Stomach (tissue), 9 donors: ENCODE measurements around the gene SEMA6A. TPM values are rescaled to one million over a fixed set of nuclear protein-coding genes. Genes with fewer than 3 reads are reported as not detected.

ENCODE experiments used
- DNase-seq, 2 donors: peaks; one replicate each; pipeline versions ENCODE4 v3.0.0 to v3.0.0-alpha.2; 2013 to 2019
- H3K27ac ChIP-seq, 5 donors: fragments of 200-600 bp in 4 of 5; sonication (generic) in 4 of 5; one replicate each; pipeline ENCODE4 v1.5.1; 2013 to 2019; ENCODE audit warnings: mild to moderate bottlenecking in 1 of 5, moderate library complexity in 1 of 5
- H3K27me3 ChIP-seq, 3 donors: fragments of 200-600 bp; sonication (generic); one replicate each; pipeline ENCODE4 v1.5.1; 2017 to 2019; ENCODE audit warnings: mixed run types in 1 of 3
- H3K36me3 ChIP-seq, 4 donors: fragments of 200-600 bp; sonication (generic); 1 replicate in 3 of 4; 2 replicates in 1 of 4; pipeline ENCODE4 v1.5.1; 2016 to 2019
- H3K4me1 ChIP-seq, 4 donors: fragments of 200-600 bp; sonication (generic); one replicate each; pipeline ENCODE4 v1.5.1; 2016 to 2019
- H3K4me3 ChIP-seq, 4 donors: fragments of 200-600 bp; sonication (generic) in 3 of 4; one replicate each; pipeline ENCODE4 v1.5.1; 2016 to 2019; ENCODE audit warnings: mild to moderate bottlenecking in 1 of 4
- H3K9me3 ChIP-seq, 4 donors: fragments of 200-600 bp; sonication (generic); one replicate each; pipeline ENCODE4 v1.5.1; 2016 to 2019
- CTCF ChIP-seq, 7 experiments: fragments of 450-650 bp in 4 of 7; fragments of 200-600 bp in 3 of 7; sonication (generic) in 3 of 7; IDR thresholded peaks; one replicate each; pipeline ENCODE4 v1.5.1; 2016 to 2019; ENCODE audit warnings: antibody characterized with exemption in 7 of 7, control low read depth in 2 of 7, mild to moderate bottlenecking in 1 of 7
- EP300 ChIP-seq: sonication (generic); formaldehyde crosslinking; IDR thresholded peaks from one replicate; pipeline ENCODE4 v1.6.1; 2017; ENCODE audit warnings: antibody characterized with exemption
- POLR2A ChIP-seq, 4 donors: fragments of 450-650 bp; IDR thresholded peaks; one replicate each; pipeline ENCODE4 v1.6.1; 2016; ENCODE audit warnings: antibody characterized with exemption in 4 of 4, control low read depth in 2 of 4, mild to moderate bottlenecking in 1 of 4, moderate library complexity in 1 of 4
- POLR2AphosphoS5 ChIP-seq, 3 donors: sonication (generic); formaldehyde crosslinking; IDR thresholded peaks; one replicate each; pipeline ENCODE4 v1.6.1; 2016; ENCODE audit warnings: antibody characterized with exemption in 3 of 3
- WGBS, 5 donors: extraction: QIAGEN DNeasy Blood & Tissue Kit in 3 of 5; methylation state at CpG; one replicate each; pipeline versions ENCODE4 v1.1.5 to v1.1.7; 2013 to 2018; 5-methylcytosine and 5-hydroxymethylcytosine counted together
- intact Hi-C: fragments of 100-400 bp; cut with DNase I; formaldehyde crosslinking; loops from one replicate; pipeline ENCODE4 v1.15.1; 2023; ENCODE audit warnings: low total_unique reads
- polyA plus RNA-seq, 3 donors: library from polyadenylated mRNA; stranded (reverse); fragments of 200-250 nt; gene quantifications; one replicate each; pipeline ENCODE4 v1.2.3, GENCODE V29; 2013
- total RNA-seq, 5 donors: library from RNA; depleted of rRNA; stranded (reverse); fragments of >200 nt; gene quantifications; one replicate each; pipeline versions ENCODE4 v1.1.0 to v1.2.3, GENCODE V29; 2014 to 2016
- donor health status: healthy with polysubstance abuse.
- donor health status: Bipolar disorder and iron deficiency.
- donor health status: healthy.

SEMA6A gene
- total and polyA plus RNA-seq, 8 donors = 0.37 to 37.5 (median 11.0) TPM

DNA sequence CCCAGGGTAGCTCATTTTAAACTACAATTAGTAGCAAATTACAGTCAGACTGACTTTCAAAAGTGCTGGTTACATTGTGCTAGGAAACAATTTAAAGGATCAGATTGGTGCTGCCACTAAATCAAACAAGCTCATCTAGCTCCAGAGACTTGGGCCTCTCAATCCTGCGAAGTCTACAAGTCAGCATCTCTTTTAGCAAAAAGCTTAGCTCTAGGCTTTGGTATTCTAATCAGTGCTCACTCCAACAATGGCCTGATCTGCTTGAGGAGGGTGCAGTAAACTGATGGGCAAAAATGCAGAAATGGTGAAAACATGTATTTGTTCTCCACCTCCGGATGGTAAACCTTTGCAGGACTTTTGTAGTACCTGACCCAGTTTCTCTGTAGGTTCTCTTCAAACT lies 47.0 kb upstream of the SEMA6A start:
- H3K9me3 ChIP-seq = no peaks in the 10 kb centered on the region
- no peaks in the 10 kb centered on the region for H3K36me3 ChIP-seq
- TF ChIP-seq CTCF (IDR thresholded peaks at IDR 0.05) (no peak), POLR2A (IDR thresholded peaks at IDR 0.05) (no peak), EP300 (no peak), POLR2AphosphoS5 (IDR thresholded peaks at IDR 0.05) (no peak)
- no peaks in the 10 kb centered on the region for H3K27me3 ChIP-seq
- no peak overlapping the region for H3K4me3 ChIP-seq
- H3K27ac ChIP-seq = no peak overlapping the region
- H3K4me1 ChIP-seq = peaks cover 0 to 9% (median 0%) of the 10 kb centered on the region in 4 donors
- intact Hi-C loops = no loop called here
- WGBS, 5 donors = 86 to 93% (median 88%) methylated on average over 2 of the region's 2 CpGs
- DNase-seq = no peak

GRCh38 chr5:116616876-116617275 lies 42.3 kb upstream of the SEMA6A start:
- no peak overlapping the region for H3K4me3 ChIP-seq
- intact Hi-C loops = no loop called here
- no peaks in the 10 kb centered on the region for H3K9me3 ChIP-seq
- H3K27ac ChIP-seq = no peak overlapping the region
- TF ChIP-seq EP300 = no peak
- no peak for TF ChIP-seq POLR2A (IDR thresholded peaks at IDR 0.05)
- no peak for TF ChIP-seq POLR2AphosphoS5 (IDR thresholded peaks at IDR 0.05)
- no peak for TF ChIP-seq CTCF (IDR thresholded peaks at IDR 0.05)
- 82 to 95% (median 91%) methylated on average over 1 of the region's 1 CpG for WGBS, 5 donors
- H3K4me1 ChIP-seq = no peaks in the 10 kb centered on the region
- no peaks in the 10 kb centered on the region for H3K36me3 ChIP-seq
- DNase-seq = no peak
- H3K27me3 ChIP-seq = no peaks in the 10 kb centered on the region

GRCh38 chr5:116614603-116614920 lies 39.9 kb upstream of the SEMA6A start:
- intact Hi-C loops = no loop called here
- H3K27me3 ChIP-seq = no peaks in the 10 kb centered on the region
- H3K27ac ChIP-seq = no peak overlapping the region
- no peaks in the 10 kb centered on the region for H3K36me3 ChIP-seq
- 62 to 71% (median 69%) methylated on average over 5 of the region's 5 CpGs for WGBS, 5 donors
- H3K9me3 ChIP-seq = no peaks in the 10 kb centered on the region
- no peaks in the 10 kb centered on the region for H3K4me1 ChIP-seq
- TF ChIP-seq POLR2A (IDR thresholded peaks at IDR 0.05) = no peak
- no peak for TF ChIP-seq POLR2AphosphoS5 (IDR thresholded peaks at IDR 0.05)
- H3K4me3 ChIP-seq = no peak overlapping the region
- no peak for DNase-seq

GRCh38 chr5:116613445-116613844 lies 38.8 kb upstream of the SEMA6A start:
- H3K9me3 ChIP-seq = no peaks in the 10 kb centered on the region
- 68 to 86% (median 73%) methylated on average over 1 of the region's 1 CpG for WGBS, 5 donors
- DNase-seq = no peak
- H3K27me3 ChIP-seq = no peaks in the 10 kb centered on the region
- TF ChIP-seq CTCF (IDR thresholded peaks at IDR 0.05) (no peak), POLR2A (IDR thresholded peaks at IDR 0.05) (no peak), POLR2AphosphoS5 (IDR thresholded peaks at IDR 0.05) (no peak), EP300 (no peak)
- H3K27ac ChIP-seq = no peak overlapping the region
- no peak overlapping the region for H3K4me3 ChIP-seq
- intact Hi-C loops = no loop called here
- H3K4me1 ChIP-seq = no peaks in the 10 kb centered on the region
- no peaks in the 10 kb centered on the region for H3K36me3 ChIP-seq

GRCh38 chr5:116612431-116612830 lies 37.8 kb upstream of the SEMA6A start:
- 86 to 93% (median 89%) methylated on average over 5 of the region's 5 CpGs for WGBS, 5 donors
- H3K27me3 ChIP-seq = no peaks in the 10 kb centered on the region
- H3K9me3 ChIP-seq = no peaks in the 10 kb centered on the region
- intact Hi-C loops = no loop called here
- TF ChIP-seq EP300 (no peak), POLR2A (IDR thresholded peaks at IDR 0.05) (no peak), POLR2AphosphoS5 (IDR thresholded peaks at IDR 0.05) (no peak), CTCF (IDR thresholded peaks at IDR 0.05) (no peak)
- no peak overlapping the region for H3K4me3 ChIP-seq
- H3K4me1 ChIP-seq = no peaks in the 10 kb centered on the region
- DNase-seq = no peak
- no peaks in the 10 kb centered on the region for H3K36me3 ChIP-seq
- H3K27ac ChIP-seq = no peak overlapping the region
